ACC112 (cell line): ENCODE results near the gene CCL22.

ENCODE experiments used
- H2AFZ ChIP-seq: fragments of 200-600 bp; sonication (generic); one replicate; pipeline ENCODE4 v1.6.0; 2017; ENCODE audit warnings: antibody characterized with exemption, low read length; ENCODE audit not compliant: unreplicated experiment
- H3K27ac ChIP-seq: fragments of 200-600 bp; sonication (generic); 2 replicates; pipeline ENCODE4 v1.5.1; 2014; ENCODE audit warnings: low read depth, mild to moderate bottlenecking, antibody characterized with exemption, low read length, moderate library complexity
- H3K27me3 ChIP-seq: fragments of 200-600 bp; sonication (generic); 2 replicates; pipeline ENCODE4 v1.6.1; 2014; ENCODE audit warnings: mild to moderate bottlenecking, antibody characterized with exemption, low read length, moderate library complexity, mixed read lengths; ENCODE audit not compliant: insufficient read depth
- H3K36me3 ChIP-seq: fragments of 200-600 bp; sonication (generic); 2 replicates; pipeline ENCODE4 v1.6.1; 2016; ENCODE audit warnings: mild to moderate bottlenecking, antibody characterized with exemption, low read length, moderate library complexity, mixed read lengths; ENCODE audit not compliant: insufficient read depth
- H3K4me1 ChIP-seq: fragments of 200-600 bp; sonication (generic); one replicate; pipeline ENCODE4 v1.6.1; 2016; ENCODE audit warnings: low read length, mixed read lengths; ENCODE audit not compliant: insufficient read depth, unreplicated experiment, control insufficient read depth
- H3K4me3 ChIP-seq: fragments of 200-600 bp; sonication (generic); 2 replicates; pipeline ENCODE4 v1.5.1; 2014; ENCODE audit warnings: mild to moderate bottlenecking, low read depth, low read length
- H3K79me2 ChIP-seq: fragments of 200-600 bp; sonication (generic); one replicate; pipeline ENCODE4 v1.6.0; 2016; ENCODE audit warnings: low read length; ENCODE audit not compliant: control insufficient read depth, unreplicated experiment, insufficient read depth

CCL22 gene

GRCh38 chr16:57411362-57411976 lies 52.9 kb downstream of the CCL22 start:
- Histone ChIP-seq H3K36me3 (no peaks in the 10 kb centered on the region), H3K27ac (no peak overlapping the region), H2AFZ (no peak overlapping the region), H3K4me1 (no peaks in the 10 kb centered on the region), H3K4me3 (no peak overlapping the region), H3K79me2 (no peaks in the 10 kb centered on the region), H3K27me3 (peaks cover 10% of the 10 kb centered on the region)

DNA sequence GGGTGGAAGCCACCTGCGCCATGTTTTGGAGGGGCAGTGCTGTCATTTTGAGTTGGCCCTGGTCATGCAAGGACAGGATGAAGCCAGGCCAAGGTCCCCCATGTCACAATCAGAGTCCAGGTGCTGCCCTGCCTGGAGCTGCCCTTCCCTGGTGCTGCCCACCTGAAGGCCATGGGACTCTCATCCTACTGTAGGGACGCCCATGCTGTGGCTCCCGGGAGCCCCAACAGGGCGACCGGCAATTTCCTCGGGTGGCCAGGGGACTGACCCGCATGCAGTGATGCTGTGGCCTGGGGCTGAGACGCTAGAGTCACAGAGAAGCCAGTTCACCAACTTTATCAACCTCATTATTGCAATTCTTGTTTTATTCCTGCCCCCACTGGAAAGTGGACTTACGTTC lies 54.0 kb downstream of the CCL22 start:
- H2AFZ ChIP-seq = no peak overlapping the region
- no peaks in the 10 kb centered on the region for H3K36me3 ChIP-seq
- H3K79me2 ChIP-seq = no peaks in the 10 kb centered on the region
- peaks cover 8% of the 10 kb centered on the region for H3K27me3 ChIP-seq
- no peak overlapping the region for H3K27ac ChIP-seq
- H3K4me3 ChIP-seq = no peak overlapping the region
- no peaks in the 10 kb centered on the region for H3K4me1 ChIP-seq

- no peak overlapping the region for H2AFZ ChIP-seq
Measured at GRCh38 chr16:57413301-57413730, 54.7 kb downstream of the CCL22 start.

DNA sequence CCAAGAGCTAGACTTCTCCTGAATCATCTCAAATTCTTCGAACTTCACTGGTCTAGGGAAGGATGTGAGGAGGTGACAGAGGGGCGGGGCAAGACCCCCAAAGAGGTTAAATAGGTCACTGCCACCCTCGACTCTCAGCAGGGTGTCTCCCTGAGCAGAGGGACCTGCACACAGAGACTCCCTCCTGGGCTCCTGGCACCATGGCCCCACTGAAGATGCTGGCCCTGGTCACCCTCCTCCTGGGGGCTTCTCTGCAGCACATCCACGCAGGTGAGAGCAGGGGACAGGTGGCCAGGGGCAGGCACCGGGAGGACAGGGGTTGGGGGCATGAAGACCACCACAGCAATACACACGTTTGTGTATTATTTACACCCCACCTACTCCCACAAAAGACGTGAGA lies 55.1 kb downstream of the CCL22 start:
- Histone ChIP-seq H3K79me2 (no peaks in the 10 kb centered on the region), H3K4me3 (no peak overlapping the region), H3K27ac (no peak overlapping the region), H3K4me1 (peaks cover 3% of the 10 kb centered on the region), H3K36me3 (no peaks in the 10 kb centered on the region), H2AFZ (no peak overlapping the region), H3K27me3 (peaks cover 2% of the 10 kb centered on the region; the same call in 1 of the 2 replicates)

More at GRCh38 chr16:57413301-57413730, 54.7 kb downstream of the CCL22 start:
- H3K4me3 ChIP-seq = no peak overlapping the region
- no peaks in the 10 kb centered on the region for H3K36me3 ChIP-seq
- no peaks in the 10 kb centered on the region for H3K4me1 ChIP-seq
- no peak overlapping the region for H3K27ac ChIP-seq
- H3K79me2 ChIP-seq = no peaks in the 10 kb centered on the region
- H3K27me3 ChIP-seq = peaks cover 2% of the 10 kb centered on the region; the same call in 1 of the 2 replicates
